OCI-LY7 (cell line): ENCODE data around the gene BCL2L11.

Source experiments
- CTCF ChIP-seq: fragments of 200-600 bp; sonication (generic); conservative IDR thresholded peaks from 2 replicates; pipeline ENCODE4 v1.5.1; 2014; ENCODE audit warnings: mild to moderate bottlenecking, antibody characterized with exemption, low read length, moderate library complexity, mixed read lengths
- EZH2phosphoT487 ChIP-seq: fragments of 200-600 bp; sonication (generic); IDR thresholded peaks from 2 replicates; pipeline ENCODE4 v1.6.1; 2018; ENCODE audit warnings: low read depth, borderline replicate concordance, mild to moderate bottlenecking, mixed run types, antibody characterized with exemption, low read length, moderate library complexity, mixed read lengths

GRCh38 chr2:111191877-111192276 lies 71.2 kb downstream of the BCL2L11 start:
- TF ChIP-seq CTCF (no peak), EZH2phosphoT487 (no peak)
